Erythroblast (primary cell): ENCODE results near the gene ZNRF2.

ENCODE experiments used
- GATA1 ChIP-seq: IDR thresholded peaks from 2 replicates; pipeline ENCODE4 v1.6.1; 2011; ENCODE audit warnings: low read depth, mild to moderate bottlenecking, control low read depth, low read length, moderate library complexity
- POLR2A ChIP-seq: IDR thresholded peaks from 2 replicates; pipeline ENCODE4 v1.6.1; 2011; ENCODE audit warnings: mild to moderate bottlenecking, low read length

- TF ChIP-seq POLR2A (no peak), GATA1 (no peak)
Measured at GRCh38 chr7:30380294-30380693, 95.9 kb downstream of the ZNRF2 start.
